Measurements from ENCODE around the gene NEURL1B.
"Not testable (repeated sequence)": the region's sequence is repeated elsewhere in the genome, so short reads cannot be mapped to it uniquely, and the experiment has no call there.

The NEURL1B gene

GRCh38 chr5:172711321-172711861, 70.3 kb downstream of the NEURL1B start:
- not testable (repeated sequence) for ATAC-seq, H3K4me3 Mint-ChIP-seq

DNA sequence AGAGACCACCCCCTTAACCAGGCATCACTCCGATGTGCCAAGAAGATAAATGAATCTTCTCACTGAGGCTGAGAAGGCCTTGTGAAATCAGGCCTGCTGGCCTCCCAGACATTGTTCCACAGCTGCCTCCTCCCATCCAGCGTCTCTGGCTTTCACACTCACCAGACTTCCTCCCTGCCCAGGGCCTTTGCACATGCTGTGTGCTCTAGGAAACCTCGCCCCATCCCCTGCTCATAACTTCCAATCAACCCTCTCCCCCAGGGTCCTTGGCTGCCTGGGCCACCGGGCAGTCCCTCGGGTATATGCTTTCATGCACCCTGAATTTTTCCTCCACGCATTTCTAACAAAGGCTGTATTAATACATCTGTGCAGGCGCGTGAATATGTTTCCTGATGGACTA, 71.5 kb downstream of the NEURL1B start:
- ATAC-seq = no peak
- H3K36me3 Mint-ChIP-seq = no peaks in the 10 kb centered on the region
- H3K4me3 Mint-ChIP-seq = no peak overlapping the region
- peaks cover 9% of the 10 kb centered on the region for H3K4me1 Mint-ChIP-seq
- H3K27me3 Mint-ChIP-seq = peaks cover 53% of the 10 kb centered on the region
- H3K9me3 Mint-ChIP-seq = no peaks in the 10 kb centered on the region
- H3K27ac Mint-ChIP-seq = no peak overlapping the region

More at GRCh38 chr5:172711321-172711861, 70.3 kb downstream of the NEURL1B start:
- not testable (repeated sequence) for H3K27ac Mint-ChIP-seq, H3K4me1 Mint-ChIP-seq, H3K9me3 Mint-ChIP-seq, H3K36me3 Mint-ChIP-seq
- peaks cover 58% of the 10 kb centered on the region for H3K27me3 Mint-ChIP-seq

DNA sequence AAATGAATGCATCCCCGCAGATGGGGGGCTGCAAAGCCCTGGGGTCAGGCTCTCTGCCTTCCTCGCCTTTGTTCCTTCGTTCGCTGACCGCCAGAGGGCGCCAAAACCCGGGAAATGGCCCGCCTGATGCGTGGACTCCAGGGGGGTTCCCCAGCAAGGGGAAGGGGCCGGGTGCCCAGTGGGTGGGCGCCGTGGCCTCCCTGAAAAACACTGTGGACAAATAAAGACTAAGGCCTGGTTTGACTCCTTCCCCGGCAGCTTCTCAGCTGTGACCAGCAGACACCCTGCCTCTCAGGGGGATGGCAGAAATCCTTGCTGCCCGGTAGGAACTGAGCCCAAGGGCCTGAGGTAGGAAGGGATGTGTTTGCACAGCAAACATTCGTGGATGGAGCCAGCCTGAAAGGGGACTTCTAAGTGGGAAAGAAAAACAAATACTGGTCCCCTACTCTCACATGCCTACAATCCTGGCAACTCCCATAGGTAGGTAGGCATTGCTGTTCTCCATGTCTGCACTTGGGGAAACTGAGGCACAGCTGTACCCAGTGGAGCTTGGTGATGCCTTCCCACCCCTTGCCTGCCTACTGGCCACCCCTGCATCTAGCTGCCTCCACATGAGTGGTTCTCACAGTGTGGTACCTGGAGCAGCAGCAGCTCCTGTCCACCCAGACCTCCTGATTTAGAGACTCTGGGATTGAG, 72.2 kb downstream of the NEURL1B start:
- no peaks in the 10 kb centered on the region for H3K36me3 Mint-ChIP-seq
- H3K4me3 Mint-ChIP-seq = peak overlapping the region; percentile 35
- ATAC-seq = peak; percentile 68
- no peak overlapping the region for H3K27ac Mint-ChIP-seq
- peaks cover 48% of the 10 kb centered on the region for H3K27me3 Mint-ChIP-seq
- no peaks in the 10 kb centered on the region for H3K9me3 Mint-ChIP-seq
- H3K4me1 Mint-ChIP-seq = peaks cover 9% of the 10 kb centered on the region

DNA sequence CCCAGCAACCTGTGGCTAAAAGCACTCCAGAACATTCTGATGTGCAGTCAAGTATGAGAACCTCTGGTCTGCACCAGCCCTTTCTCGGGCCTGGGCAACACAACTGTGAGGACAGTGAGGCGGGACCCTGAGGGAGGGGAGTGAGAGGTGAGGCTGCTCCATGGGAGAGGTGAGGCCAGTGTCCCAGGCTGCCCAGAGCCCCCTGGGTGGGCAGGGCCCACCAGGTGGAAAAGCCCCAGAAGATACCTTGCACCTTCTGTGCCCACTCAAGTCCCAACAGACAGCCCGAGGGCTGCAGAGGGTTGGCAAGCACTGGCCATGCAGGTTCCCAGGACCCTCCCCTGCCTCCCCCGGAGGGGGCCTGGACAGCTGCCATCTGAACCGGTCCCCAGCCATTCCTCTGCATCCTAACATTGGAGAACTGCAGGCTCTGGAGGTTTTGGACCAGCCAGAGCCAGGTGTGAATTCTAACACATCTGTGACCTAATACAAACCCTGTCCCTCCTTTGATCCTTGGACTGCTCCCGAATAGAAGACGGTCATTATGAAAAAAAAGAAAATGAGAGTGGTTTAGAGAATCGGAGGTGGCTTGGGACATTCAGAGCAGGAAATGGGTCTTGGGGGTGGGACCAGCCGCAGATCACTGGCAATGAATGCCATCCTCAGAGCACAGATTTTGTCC, 72.9 kb downstream of the NEURL1B start:
- no peak overlapping the region for H3K27ac Mint-ChIP-seq
- H3K9me3 Mint-ChIP-seq = no peaks in the 10 kb centered on the region
- no peak overlapping the region for H3K4me3 Mint-ChIP-seq
- H3K27me3 Mint-ChIP-seq = peaks cover 48% of the 10 kb centered on the region
- H3K36me3 Mint-ChIP-seq = no peaks in the 10 kb centered on the region
- H3K4me1 Mint-ChIP-seq = peaks cover 9% of the 10 kb centered on the region
- ATAC-seq = no peak

- Mint-ChIP-seq H3K9me3 (no peaks in the 10 kb centered on the region), H3K27ac (no peak overlapping the region), H3K27me3 (peaks cover 43% of the 10 kb centered on the region), H3K36me3 (no peaks in the 10 kb centered on the region), H3K4me3 (no peak overlapping the region), H3K4me1 (peaks cover 9% of the 10 kb centered on the region)
- ATAC-seq = peak; percentile 78
These were observed 73.7 kb downstream of the NEURL1B start for GRCh38 chr5:172714491-172715420.

DNA sequence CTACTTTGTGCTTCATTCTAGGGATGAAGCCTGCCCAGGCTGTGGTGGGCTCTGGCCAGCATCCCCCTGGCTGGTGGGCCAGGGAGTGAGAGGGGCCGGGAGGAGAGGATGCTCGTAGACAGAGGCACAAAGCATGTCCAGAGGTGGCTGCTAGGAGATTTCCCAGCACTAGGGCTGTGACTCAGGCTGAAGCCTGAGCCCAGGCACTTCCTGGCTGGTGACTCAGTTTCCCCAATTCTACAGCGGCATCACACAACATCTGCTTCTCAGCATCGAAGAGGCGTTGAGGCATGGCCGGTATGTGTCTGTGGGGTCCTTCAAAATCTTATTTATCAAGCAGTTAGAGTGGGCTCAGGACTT, 74.3 kb downstream of the NEURL1B start:
- H3K9me3 Mint-ChIP-seq = no peaks in the 10 kb centered on the region
- H3K27ac Mint-ChIP-seq = no peak overlapping the region
- ATAC-seq = no peak

GRCh38 chr5:172715931-172716682, 75.0 kb downstream of the NEURL1B start:
- no peak overlapping the region for H3K27ac Mint-ChIP-seq
- ATAC-seq = no peak
- H3K27me3 Mint-ChIP-seq = peaks cover 31% of the 10 kb centered on the region
- peaks cover 9% of the 10 kb centered on the region for H3K4me1 Mint-ChIP-seq
- no peaks in the 10 kb centered on the region for H3K9me3 Mint-ChIP-seq
- no peak overlapping the region for H3K4me3 Mint-ChIP-seq
- H3K36me3 Mint-ChIP-seq = no peaks in the 10 kb centered on the region

More for the DNA sequence above, 74.3 kb downstream of the NEURL1B start:
- Mint-ChIP-seq H3K36me3 (no peaks in the 10 kb centered on the region), H3K27me3 (peaks cover 38% of the 10 kb centered on the region), H3K4me3 (no peak overlapping the region), H3K4me1 (peaks cover 9% of the 10 kb centered on the region)

GRCh38 chr5:172716796-172717313, 75.8 kb downstream of the NEURL1B start:
- no peaks in the 10 kb centered on the region for H3K9me3 Mint-ChIP-seq
- peaks cover 23% of the 10 kb centered on the region for H3K27me3 Mint-ChIP-seq
- no peaks in the 10 kb centered on the region for H3K36me3 Mint-ChIP-seq
- peak; percentile 72 for ATAC-seq
- H3K27ac Mint-ChIP-seq = no peak overlapping the region
- H3K4me1 Mint-ChIP-seq = peaks cover 9% of the 10 kb centered on the region
- H3K4me3 Mint-ChIP-seq = no peak overlapping the region

GRCh38 chr5:172717481-172718195, 76.6 kb downstream of the NEURL1B start:
- no peak overlapping the region for H3K4me3 Mint-ChIP-seq
- H3K9me3 Mint-ChIP-seq = no peaks in the 10 kb centered on the region
- peaks cover 15% of the 10 kb centered on the region for H3K27me3 Mint-ChIP-seq
- H3K27ac Mint-ChIP-seq = no peak overlapping the region
- H3K36me3 Mint-ChIP-seq = no peaks in the 10 kb centered on the region
- ATAC-seq = no peak
- peaks cover 9% of the 10 kb centered on the region for H3K4me1 Mint-ChIP-seq

GRCh38 chr5:172718527-172719114, 77.6 kb downstream of the NEURL1B start:
- Mint-ChIP-seq H3K4me1 (no peaks in the 10 kb centered on the region), H3K4me3 (no peak overlapping the region), H3K36me3 (no peaks in the 10 kb centered on the region), H3K27ac (no peak overlapping the region), H3K9me3 (no peaks in the 10 kb centered on the region), H3K27me3 (peaks cover 7% of the 10 kb centered on the region)
- no peak for ATAC-seq

- H3K4me1 Mint-ChIP-seq = no peaks in the 10 kb centered on the region
- no peak overlapping the region for H3K27ac Mint-ChIP-seq
- no peak overlapping the region for H3K4me3 Mint-ChIP-seq
- ATAC-seq = no peak
- H3K36me3 Mint-ChIP-seq = no peaks in the 10 kb centered on the region
- no peaks in the 10 kb centered on the region for H3K9me3 Mint-ChIP-seq
- H3K27me3 Mint-ChIP-seq = peaks cover 7% of the 10 kb centered on the region
These were observed 78.1 kb downstream of the NEURL1B start for GRCh38 chr5:172719211-172719610.

- no peaks in the 10 kb centered on the region for H3K9me3 Mint-ChIP-seq
- no peaks in the 10 kb centered on the region for H3K4me1 Mint-ChIP-seq
- no peak for ATAC-seq
- no peak overlapping the region for H3K27ac Mint-ChIP-seq
- H3K36me3 Mint-ChIP-seq = no peaks in the 10 kb centered on the region
- no peak overlapping the region for H3K4me3 Mint-ChIP-seq
- peaks cover 7% of the 10 kb centered on the region for H3K27me3 Mint-ChIP-seq
These were observed 79.6 kb downstream of the NEURL1B start for GRCh38 chr5:172720655-172721054.

- no peaks in the 10 kb centered on the region for H3K4me1 Mint-ChIP-seq
- H3K9me3 Mint-ChIP-seq = no peaks in the 10 kb centered on the region
- H3K36me3 Mint-ChIP-seq = no peaks in the 10 kb centered on the region
- H3K4me3 Mint-ChIP-seq = no peak overlapping the region
- H3K27me3 Mint-ChIP-seq = peaks cover 7% of the 10 kb centered on the region
- H3K27ac Mint-ChIP-seq = no peak overlapping the region
- ATAC-seq = no peak
These were observed 80.6 kb downstream of the NEURL1B start for GRCh38 chr5:172721455-172722326.
